ENCODE data around the gene KRTAP4-8. TPM values are rescaled to one million over a fixed set of nuclear protein-coding genes. Genes with fewer than 3 reads are reported as not detected.
A peak's percentile ranks its signal among the peaks of the same experiment; 100 is the strongest.
"Not testable (repeated sequence)": the region's sequence is repeated elsewhere in the genome, so short reads cannot be mapped to it uniquely, and the experiment has no call there.

The KRTAP4-8 gene
- total RNA-seq (ENCODE audit: unreplicated experiment), result not detected
- long read RNA-seq, result 0 reads

DNA sequence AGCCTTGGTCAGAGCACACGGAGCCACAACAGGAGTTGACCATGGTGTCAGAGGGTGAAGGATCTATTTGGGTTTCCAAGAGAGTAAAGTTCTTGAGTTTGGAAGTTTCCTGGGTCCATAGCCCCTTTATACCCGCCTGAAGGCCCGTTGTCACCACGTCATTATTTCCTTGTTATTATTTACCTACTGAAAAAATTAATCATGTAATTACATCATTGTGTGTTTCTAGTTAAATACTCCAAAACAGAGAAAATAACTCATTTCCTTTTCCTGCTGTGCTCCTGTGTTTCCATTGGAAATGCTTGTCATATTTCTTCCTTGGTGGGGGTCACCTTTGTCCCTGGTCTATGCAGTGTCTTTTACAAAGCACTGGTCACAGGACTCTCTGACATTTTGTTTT is at the start of gene KRTAP4-8:
KRTAP4-8 (minus strand) TSS at position 101 of the 400 bp plus-strand sequence; CDS start at position 43, 58 bp downstream.
- H3K27me3 Mint-ChIP-seq (ENCODE audit: unreplicated experiment), result no peaks in the 10 kb centered on the region
- TF ChIP-seq CTCF (IDR thresholded peaks at IDR 0.05; ENCODE audit: unreplicated experiment), result no peak
- no peak within 1 kb of the TSS for H3K4me3 Mint-ChIP-seq (ENCODE audit: unreplicated experiment)
- H3K27ac Mint-ChIP-seq (ENCODE audit: unreplicated experiment), result no peak within 1 kb of the TSS
- no peaks in the 10 kb centered on the region for H3K9me3 Mint-ChIP-seq (ENCODE audit: unreplicated experiment)
- no peak for DNase-seq (ENCODE audit: low spot score)
- no peaks in the 10 kb centered on the region for H3K4me1 Mint-ChIP-seq (ENCODE audit: unreplicated experiment)
- H3K36me3 Mint-ChIP-seq (ENCODE audit: low read depth, unreplicated experiment), result no peaks in the 10 kb centered on the region

GRCh38 chr17:41145261-41145660 is 47.3 kb upstream of the KRTAP4-8 start:
- no peak for DNase-seq (ENCODE audit: low spot score)
- Mint-ChIP-seq H3K4me3 (ENCODE audit: unreplicated experiment) (no peak overlapping the region), H3K9me3 (ENCODE audit: unreplicated experiment) (peaks cover 11% of the 10 kb centered on the region), H3K27me3 (ENCODE audit: unreplicated experiment) (peaks cover 3% of the 10 kb centered on the region), H3K36me3 (ENCODE audit: low read depth, unreplicated experiment) (peaks cover 13% of the 10 kb centered on the region), H3K27ac (ENCODE audit: unreplicated experiment) (no peak overlapping the region), H3K4me1 (ENCODE audit: unreplicated experiment) (peaks cover 7% of the 10 kb centered on the region)
- TF ChIP-seq CTCF (IDR thresholded peaks at IDR 0.05; ENCODE audit: unreplicated experiment), result no peak

GRCh38 chr17:41144846-41145245 is 46.9 kb upstream of the KRTAP4-8 start:
- no peak for TF ChIP-seq CTCF (IDR thresholded peaks at IDR 0.05; ENCODE audit: unreplicated experiment)
- no peak overlapping the region for H3K27ac Mint-ChIP-seq (ENCODE audit: unreplicated experiment)
- peaks cover 13% of the 10 kb centered on the region for H3K36me3 Mint-ChIP-seq (ENCODE audit: low read depth, unreplicated experiment)
- H3K27me3 Mint-ChIP-seq (ENCODE audit: unreplicated experiment), result peaks cover 3% of the 10 kb centered on the region
- peaks cover 7% of the 10 kb centered on the region for H3K4me1 Mint-ChIP-seq (ENCODE audit: unreplicated experiment)
- peaks cover 11% of the 10 kb centered on the region for H3K9me3 Mint-ChIP-seq (ENCODE audit: unreplicated experiment)
- DNase-seq (ENCODE audit: low spot score), result no peak
- H3K4me3 Mint-ChIP-seq (ENCODE audit: unreplicated experiment), result no peak overlapping the region

DNA sequence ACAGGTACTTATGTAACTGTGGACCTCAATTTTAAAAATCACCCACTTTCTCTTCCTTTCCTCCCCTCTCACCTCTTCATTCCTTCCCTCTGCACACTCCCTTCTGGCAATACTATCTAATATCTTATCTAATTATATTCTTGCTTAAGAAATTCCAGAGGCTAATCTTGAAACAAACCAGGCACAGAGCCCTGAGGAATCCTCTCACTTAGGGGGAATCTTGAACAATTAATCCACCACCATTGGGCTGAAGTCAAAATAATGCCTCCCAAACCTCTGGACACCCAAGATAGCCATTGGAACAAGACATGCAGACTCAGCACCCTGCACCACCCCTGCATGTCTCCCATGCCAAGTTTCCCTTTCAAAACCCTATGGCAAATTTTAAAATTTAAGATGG is 43.4 kb upstream of the KRTAP4-8 start:
- Mint-ChIP-seq H3K36me3 (ENCODE audit: low read depth, unreplicated experiment) (peaks cover 17% of the 10 kb centered on the region), H3K27me3 (ENCODE audit: unreplicated experiment) (peaks cover 3% of the 10 kb centered on the region), H3K27ac (ENCODE audit: unreplicated experiment) (no peak overlapping the region), H3K9me3 (ENCODE audit: unreplicated experiment) (peaks cover 15% of the 10 kb centered on the region), H3K4me3 (ENCODE audit: unreplicated experiment) (no peak overlapping the region), H3K4me1 (ENCODE audit: unreplicated experiment) (peaks cover 6% of the 10 kb centered on the region)
- DNase-seq (ENCODE audit: low spot score), result no peak
- no peak for TF ChIP-seq CTCF (IDR thresholded peaks at IDR 0.05; ENCODE audit: unreplicated experiment)

DNA sequence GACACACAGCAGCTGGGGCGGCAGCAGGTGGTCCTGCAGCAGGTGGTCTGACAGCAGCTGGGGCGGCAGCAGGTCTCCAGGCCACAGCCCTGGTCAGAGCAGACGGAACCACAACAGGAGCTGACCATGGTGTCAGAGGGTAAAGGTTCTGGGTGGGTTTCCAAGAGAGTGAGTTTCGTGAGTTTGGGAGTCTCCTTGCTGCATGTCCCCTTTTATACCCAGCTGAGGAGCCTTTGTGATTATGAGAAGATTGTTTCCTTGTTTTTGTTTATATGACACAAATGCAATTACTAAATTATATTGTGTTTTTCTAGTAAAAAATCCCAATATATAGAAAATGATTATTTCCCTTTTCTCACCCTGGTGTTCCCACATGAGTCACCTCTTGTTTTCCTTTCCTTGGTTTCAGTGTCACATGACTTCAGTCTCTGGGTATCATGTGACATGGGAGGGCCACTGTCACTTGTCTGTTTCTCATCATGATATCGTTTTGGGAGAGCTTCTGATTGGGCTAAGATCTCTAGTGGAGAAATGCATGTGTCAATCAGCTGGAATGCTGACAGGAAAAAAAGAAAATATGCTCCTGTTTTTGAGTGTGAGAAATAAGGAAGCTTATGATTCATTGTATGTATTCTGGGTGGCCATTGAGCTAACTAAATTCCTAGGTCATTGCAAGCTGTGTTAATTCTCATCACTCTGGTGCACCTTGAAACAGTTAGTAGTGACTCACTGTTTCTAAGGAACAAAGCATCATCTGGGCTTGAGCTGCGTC is 42.6 kb upstream of the KRTAP4-8 start, which contains the start of gene KRTAP4-6:
KRTAP4-6 (minus strand) TSS at position 185 of the 772 bp plus-strand sequence; CDS start at position 128, 57 bp downstream.
- H3K36me3 Mint-ChIP-seq (ENCODE audit: low read depth, unreplicated experiment), result peaks cover 17% of the 10 kb centered on the region
- peak within 1 kb of the TSS; percentile 9 for H3K27ac Mint-ChIP-seq (ENCODE audit: unreplicated experiment)
- TF ChIP-seq CTCF (IDR thresholded peaks at IDR 0.05; ENCODE audit: unreplicated experiment), result no peak
- H3K4me3 Mint-ChIP-seq (ENCODE audit: unreplicated experiment), result no peak within 1 kb of the TSS
- peaks cover 3% of the 10 kb centered on the region for H3K27me3 Mint-ChIP-seq (ENCODE audit: unreplicated experiment)
- H3K9me3 Mint-ChIP-seq (ENCODE audit: unreplicated experiment), result peaks cover 15% of the 10 kb centered on the region
- DNase-seq (ENCODE audit: low spot score), result no peak
- no peaks in the 10 kb centered on the region for H3K4me1 Mint-ChIP-seq (ENCODE audit: unreplicated experiment)

GRCh38 chr17:41139865-41140264 is 41.9 kb upstream of the KRTAP4-8 start:
- peaks cover 15% of the 10 kb centered on the region for H3K9me3 Mint-ChIP-seq (ENCODE audit: unreplicated experiment)

More at GRCh38 chr17:41139865-41140264, 41.9 kb upstream of the KRTAP4-8 start:
- not testable (repeated sequence) for DNase-seq (ENCODE audit: low spot score); H3K27me3 Mint-ChIP-seq (ENCODE audit: unreplicated experiment); H3K4me1 Mint-ChIP-seq (ENCODE audit: unreplicated experiment); H3K4me3 Mint-ChIP-seq (ENCODE audit: unreplicated experiment)
- peaks cover 17% of the 10 kb centered on the region for H3K36me3 Mint-ChIP-seq (ENCODE audit: low read depth, unreplicated experiment)
- peak overlapping the region; percentile 9 for H3K27ac Mint-ChIP-seq (ENCODE audit: unreplicated experiment)
